ENCODE data around the gene MEI4.
A peak's percentile ranks its signal among the peaks of the same experiment; 100 is the strongest.
"Not testable (repeated sequence)": the region's sequence is repeated elsewhere in the genome, so short reads cannot be mapped to it uniquely, and the experiment has no call there.

The MEI4 gene

DNA sequence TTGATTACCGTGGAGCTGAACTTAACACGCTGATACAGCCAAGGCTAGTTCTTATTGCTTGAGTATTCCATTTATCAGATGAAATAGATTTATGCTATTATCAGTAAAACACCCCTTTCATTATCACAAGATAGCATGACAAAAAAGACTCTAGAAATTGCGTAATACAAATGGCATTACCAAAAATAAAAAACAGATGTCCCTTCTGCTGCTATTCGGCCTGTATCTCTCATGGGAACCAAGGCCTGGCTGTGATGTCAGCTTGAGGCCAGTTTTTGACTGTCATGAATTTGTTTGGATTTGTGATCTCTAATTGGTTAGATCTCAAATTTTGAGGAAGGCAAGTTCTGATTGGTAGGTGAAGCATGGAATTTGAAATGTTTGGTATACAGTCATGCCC lies 25.2 kb downstream of the MEI4 start:
- DNase-seq (ENCODE audit: low spot score), result peak; percentile 45

- DNase-seq (ENCODE audit: low spot score), result no peak
Observed at GRCh38 chr6:77683515-77683914, 30.7 kb downstream of the MEI4 start.

GRCh38 chr6:77686931-77687330 lies 34.1 kb downstream of the MEI4 start:
- DNase-seq (ENCODE audit: low spot score), result no peak

DNA sequence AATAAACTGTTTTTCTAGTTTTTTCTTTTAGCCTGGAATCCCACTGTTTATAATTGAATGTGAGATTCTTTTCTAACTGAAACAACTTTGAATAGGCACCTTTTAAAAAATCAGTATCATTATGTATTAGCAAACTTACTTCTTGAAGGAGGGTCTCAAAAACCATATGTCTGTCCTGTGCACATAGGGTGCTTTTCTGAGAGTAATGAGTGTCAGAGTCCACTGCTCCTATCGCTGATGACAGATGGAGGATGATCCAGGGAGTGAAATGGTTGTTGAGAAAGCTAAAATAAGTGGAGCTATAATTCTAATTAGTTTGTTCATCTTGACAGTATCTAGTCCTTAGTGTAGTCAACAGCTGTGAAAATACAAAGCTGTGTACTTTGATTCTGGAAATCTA lies 35.8 kb downstream of the MEI4 start:
- DNase-seq (ENCODE audit: low spot score), result no peak

- DNase-seq (ENCODE audit: low spot score), result not testable (repeated sequence)
Observed at GRCh38 chr6:77700095-77700494, 47.3 kb downstream of the MEI4 start.

- DNase-seq (ENCODE audit: low spot score), result no peak
Observed at GRCh38 chr6:77707603-77708002, 54.8 kb downstream of the MEI4 start.

DNA sequence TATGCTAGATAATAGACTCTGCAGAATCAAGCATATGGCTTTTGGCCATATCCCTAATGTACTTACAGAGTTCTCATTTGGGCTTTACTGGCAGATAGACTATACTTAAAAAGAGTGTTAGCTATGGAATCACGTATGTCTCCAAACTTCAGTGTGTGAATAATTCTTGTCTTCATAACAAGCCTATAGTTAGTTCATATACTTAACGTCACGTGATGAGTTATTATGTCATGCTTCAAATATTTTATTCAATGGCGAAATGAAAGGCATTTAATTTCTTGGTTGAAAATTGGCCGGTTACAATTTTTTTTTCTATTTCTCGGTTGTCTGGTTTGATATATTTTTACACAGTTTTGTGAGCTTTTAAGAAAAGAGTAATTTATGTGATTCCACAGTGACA lies 62.7 kb downstream of the MEI4 start:
- DNase-seq (ENCODE audit: low spot score), result no peak

DNA sequence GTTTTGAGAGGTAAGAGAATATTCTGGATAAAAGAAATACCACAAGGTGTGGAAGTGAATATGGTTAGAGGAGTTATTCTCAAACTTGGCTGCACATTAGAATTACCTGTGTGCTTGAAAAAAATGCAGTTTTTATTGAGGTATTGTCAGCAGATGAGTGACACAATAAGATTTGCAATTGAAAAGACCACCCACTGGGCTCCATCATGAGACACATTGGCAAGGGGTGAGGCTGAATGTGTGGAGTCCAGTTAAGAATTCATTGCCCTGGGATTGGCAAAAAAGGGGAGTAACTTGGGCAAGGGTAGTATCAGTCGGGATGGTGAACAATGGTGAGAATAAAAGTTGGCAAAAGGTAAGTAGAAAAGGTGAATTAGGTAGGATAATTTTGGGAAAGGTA lies 63.5 kb downstream of the MEI4 start:
- DNase-seq (ENCODE audit: low spot score), result no peak

GRCh38 chr6:77736010-77736409 lies 83.2 kb downstream of the MEI4 start:
- not testable (repeated sequence) for DNase-seq (ENCODE audit: low spot score)

- DNase-seq (ENCODE audit: low spot score), result peak; percentile 43
Observed at GRCh38 chr6:77740380-77740779, 87.5 kb downstream of the MEI4 start.

DNA sequence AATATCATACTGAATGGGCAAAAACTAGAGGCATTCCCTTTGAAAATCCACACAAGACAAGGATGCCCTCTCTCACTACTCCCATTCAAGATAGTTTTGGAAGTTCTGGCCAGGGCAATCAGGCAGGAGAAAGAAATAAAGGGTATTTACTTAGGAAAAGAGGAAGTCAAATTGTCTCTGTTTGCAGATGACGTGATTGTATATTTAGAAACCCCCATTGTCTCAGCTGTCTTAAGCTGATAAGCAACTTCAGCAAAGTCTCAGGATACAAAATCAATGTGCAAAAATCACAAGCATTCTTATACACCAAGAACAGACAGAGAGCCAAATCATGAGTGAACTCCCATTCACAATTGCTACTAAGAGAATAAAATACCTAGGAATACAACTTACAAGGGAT lies 99.3 kb downstream of the MEI4 start:
- not testable (repeated sequence) for DNase-seq (ENCODE audit: low spot score)

- no peak for DNase-seq (ENCODE audit: low spot score)
Observed at GRCh38 chr6:77762386-77762785, 109.5 kb downstream of the MEI4 start.

DNA sequence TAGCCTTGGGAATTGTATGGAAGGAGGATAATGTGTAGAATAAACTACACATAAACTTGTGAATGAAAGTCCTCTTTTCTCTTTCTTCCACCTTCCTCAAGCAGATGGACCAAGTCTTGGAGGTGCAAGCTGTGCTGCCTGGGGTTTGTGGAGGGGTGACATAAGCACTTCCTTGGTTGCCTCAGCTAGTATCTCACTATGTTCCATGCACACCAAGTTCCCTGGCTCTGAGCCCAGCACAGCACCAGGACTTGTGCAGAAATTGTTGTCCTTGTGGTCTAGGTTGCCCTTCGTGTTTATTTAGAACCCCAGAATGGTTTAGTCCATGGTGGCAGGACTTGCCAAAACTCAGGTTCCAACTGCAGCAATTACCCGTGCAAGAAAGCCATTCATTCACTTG lies 110.3 kb downstream of the MEI4 start:
- DNase-seq (ENCODE audit: low spot score), result no peak

- DNase-seq (ENCODE audit: low spot score), result no peak
Observed at GRCh38 chr6:77764364-77764763, 111.5 kb downstream of the MEI4 start.

- DNase-seq (ENCODE audit: low spot score), result no peak
Observed at GRCh38 chr6:77773157-77773822, 120.5 kb downstream of the MEI4 start.

- DNase-seq (ENCODE audit: low spot score), result no peak
Observed at GRCh38 chr6:77774457-77774856, 121.6 kb downstream of the MEI4 start.

DNA sequence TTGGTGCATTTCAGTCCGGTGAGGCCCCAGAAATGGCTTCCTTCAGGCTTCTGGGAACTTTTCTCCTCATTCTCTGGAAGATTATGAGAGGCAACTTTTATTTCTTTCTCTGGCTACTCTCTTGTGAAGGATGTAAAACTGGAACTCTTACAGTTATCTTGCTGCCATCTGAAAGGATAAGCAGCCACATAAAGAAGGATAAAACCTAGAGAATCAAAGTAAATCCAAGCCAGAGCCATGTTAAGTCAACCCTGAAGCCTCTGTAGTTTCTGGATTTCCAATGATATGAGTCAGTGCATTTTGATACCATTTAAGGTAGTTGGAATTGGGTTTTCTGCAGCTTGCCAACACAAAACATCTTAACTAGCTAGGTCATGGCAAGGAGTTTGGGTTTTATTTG lies 123.6 kb downstream of the MEI4 start:
- DNase-seq (ENCODE audit: low spot score), result no peak

DNA sequence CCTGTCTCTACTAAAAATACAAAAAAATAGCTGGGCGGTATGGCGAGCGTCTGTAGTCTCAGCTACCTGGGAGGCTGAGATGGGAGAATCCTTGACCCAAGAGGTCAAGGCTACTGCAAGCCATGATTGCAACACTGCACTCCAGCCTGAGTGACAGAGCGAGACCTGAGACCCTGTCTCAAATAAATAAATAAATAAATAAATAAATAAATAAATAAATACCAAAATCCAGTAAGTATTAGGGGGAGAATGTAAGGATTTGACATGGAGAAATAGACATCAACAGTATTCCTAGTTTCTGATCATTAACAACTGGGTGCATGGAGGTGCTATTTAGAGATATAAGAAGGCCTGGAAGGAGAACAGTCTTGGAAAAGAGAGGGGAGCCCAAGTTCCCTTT lies 125.7 kb downstream of the MEI4 start:
- DNase-seq (ENCODE audit: low spot score), result no peak

- DNase-seq (ENCODE audit: low spot score), result no peak
Observed at GRCh38 chr6:77786935-77787629, 134.2 kb downstream of the MEI4 start.

DNA sequence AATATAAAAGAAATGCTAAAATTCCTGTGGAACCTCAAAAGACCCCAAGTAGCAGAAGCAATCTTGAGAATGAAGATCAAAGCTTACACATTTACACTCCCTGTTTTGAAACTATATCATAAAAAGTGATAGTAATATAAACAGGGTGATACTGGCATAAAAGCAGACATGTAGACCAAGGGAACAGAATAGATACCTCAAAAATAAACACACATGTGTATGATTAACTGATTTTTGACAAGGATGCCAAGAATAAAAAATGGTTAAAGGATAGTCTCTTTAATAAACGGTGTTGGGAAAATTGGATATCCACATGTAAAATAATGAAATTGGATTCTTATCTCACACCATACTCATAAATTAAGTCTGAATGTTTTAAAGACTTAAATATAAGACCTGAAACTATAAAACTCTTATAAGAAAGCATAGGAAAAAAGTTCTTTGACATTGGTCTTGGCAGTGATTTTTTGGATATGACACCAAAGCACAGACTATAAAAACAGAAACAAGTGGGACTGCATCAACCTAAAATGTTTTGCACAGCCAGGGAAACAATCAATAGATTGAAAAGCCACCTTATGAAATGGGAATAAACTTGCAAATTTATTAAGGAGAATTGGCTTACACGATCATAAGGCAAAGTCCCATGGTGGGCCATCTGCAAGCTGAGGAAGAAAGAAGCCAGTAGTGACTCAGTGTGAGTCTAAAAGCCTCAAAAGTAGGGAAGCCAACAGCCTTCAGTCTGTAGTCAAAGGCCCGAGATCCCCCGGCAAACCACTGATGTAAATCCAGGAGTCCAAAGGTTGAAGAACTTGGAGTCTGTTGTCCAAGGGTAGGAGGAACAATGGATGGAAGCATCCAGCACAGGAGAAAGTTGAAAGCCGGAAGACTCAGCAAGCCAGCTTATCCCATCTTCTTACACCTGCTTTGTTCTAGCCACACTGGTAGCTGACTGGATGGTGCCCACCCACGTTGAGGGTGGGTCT lies 144.3 kb downstream of the MEI4 start:
- DNase-seq (ENCODE audit: low spot score), result no peak

GRCh38 chr6:77812304-77812703 lies 159.5 kb downstream of the MEI4 start:
- no peak for DNase-seq (ENCODE audit: low spot score)

DNA sequence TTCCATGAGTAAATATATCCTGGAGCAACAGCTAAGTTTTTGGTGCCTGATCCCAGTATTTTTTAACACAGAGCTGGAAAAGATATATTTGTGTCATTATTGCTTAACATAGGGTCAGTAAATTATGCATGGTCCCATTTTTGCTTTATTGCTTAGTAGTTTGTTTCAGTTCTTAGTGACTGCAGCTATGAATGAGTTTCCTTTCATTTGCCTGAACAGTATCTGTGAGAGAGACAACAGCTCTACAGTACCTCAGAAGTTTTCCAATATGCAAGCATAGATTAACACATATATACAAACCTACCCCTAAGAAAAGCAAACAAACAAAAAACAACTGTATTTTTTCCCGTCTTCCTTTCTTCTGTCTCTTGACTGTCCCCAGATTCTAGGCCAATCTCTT lies 160.3 kb downstream of the MEI4 start:
- DNase-seq (ENCODE audit: low spot score), result no peak

Measured in SK-N-DZ (cell line).